Hematopoietic multipotent progenitor cell treated with erythropoietin and hydrocortisone succinate and interleukin-3 and kit ligand, for 17 days (in vitro differentiated cells): ENCODE measurements around the gene CAMSAP1.
A peak's percentile ranks its signal among the peaks of the same experiment; 100 is the strongest.

Source experiments
- DNase-seq: peaks from one replicate; pipeline ENCODE4 v3.0.0-alpha.2; 2015; ENCODE audit warnings: low spot score

CAMSAP1 gene

DNA sequence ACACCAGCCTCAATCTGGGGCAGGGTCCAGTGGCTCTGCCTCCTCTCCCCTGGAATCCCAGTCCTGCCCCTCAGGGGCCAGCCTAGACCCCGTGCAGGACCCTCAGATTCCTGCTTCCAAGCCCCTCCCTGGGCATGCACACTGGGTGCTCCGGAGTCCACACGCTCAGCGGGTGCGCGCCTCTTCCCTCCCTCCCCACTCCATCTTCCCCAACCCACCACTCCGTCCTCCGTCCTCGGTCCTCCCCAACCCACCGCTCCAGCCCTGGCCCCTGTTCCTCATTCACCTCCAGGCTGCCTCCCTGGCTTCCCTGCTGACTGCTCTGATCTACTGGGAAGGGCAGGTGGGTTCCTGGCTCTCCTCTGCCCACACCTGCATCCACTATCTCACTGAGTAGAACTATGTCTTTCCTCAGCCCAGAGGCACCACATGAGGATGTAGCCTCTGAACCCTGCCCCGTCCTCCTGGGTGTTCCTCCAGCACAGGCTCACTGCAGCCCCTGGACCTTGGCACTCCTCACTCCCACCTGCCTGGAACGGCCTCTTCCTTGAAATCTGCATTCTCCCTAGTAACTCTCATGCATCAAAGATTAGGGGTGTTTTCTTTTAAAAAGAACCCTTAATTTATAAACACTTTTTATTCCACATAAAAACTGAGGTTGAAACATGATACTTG, 92.8 kb downstream of the CAMSAP1 start:
- DNase-seq = no peak

- no peak for DNase-seq
Measured at GRCh38 chr9:135813671-135814290, 93.6 kb downstream of the CAMSAP1 start.

- DNase-seq = no peak
Measured at GRCh38 chr9:135812961-135813360, 94.4 kb downstream of the CAMSAP1 start.

DNA sequence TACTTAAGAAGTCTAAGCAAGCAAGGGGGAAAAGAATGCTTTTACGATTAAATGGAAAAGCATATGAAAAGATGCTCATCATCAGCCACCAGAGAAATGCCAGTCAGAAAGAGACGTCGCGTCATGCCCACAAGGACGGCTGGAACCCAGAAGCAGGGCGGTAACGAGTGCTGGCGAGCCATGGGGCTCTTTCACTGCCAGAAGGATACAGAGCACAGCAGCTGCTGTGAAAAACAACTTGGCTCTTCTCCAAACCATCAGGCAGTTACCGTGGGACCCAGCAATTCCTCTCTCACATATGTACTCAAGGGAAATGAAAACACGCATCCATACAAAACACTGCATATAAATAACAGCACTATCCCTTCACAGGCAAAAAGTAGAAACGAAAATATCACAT, 95.5 kb downstream of the CAMSAP1 start:
- no peak for DNase-seq

- DNase-seq = no peak
Measured at GRCh38 chr9:135810806-135811575, 96.4 kb downstream of the CAMSAP1 start.

DNA sequence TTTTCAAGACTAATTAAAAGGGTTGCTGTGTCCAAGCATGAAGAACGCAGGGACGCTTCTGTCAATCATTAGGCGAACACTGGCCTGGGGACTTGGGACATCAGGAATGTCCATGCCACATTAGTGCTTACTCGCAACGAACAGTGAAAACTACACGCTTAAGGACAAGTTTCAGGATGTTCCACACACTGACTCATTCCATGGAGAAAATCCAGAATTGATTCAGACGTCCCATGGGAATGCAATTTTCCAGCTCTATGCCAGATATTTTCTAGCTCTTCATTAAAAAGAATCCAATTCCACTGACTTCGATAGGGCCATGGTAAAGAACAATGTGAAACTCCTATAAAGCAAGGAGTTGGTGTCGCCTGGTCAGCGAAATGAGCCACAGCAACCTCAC, 98.2 kb downstream of the CAMSAP1 start:
- no peak for DNase-seq

DNA sequence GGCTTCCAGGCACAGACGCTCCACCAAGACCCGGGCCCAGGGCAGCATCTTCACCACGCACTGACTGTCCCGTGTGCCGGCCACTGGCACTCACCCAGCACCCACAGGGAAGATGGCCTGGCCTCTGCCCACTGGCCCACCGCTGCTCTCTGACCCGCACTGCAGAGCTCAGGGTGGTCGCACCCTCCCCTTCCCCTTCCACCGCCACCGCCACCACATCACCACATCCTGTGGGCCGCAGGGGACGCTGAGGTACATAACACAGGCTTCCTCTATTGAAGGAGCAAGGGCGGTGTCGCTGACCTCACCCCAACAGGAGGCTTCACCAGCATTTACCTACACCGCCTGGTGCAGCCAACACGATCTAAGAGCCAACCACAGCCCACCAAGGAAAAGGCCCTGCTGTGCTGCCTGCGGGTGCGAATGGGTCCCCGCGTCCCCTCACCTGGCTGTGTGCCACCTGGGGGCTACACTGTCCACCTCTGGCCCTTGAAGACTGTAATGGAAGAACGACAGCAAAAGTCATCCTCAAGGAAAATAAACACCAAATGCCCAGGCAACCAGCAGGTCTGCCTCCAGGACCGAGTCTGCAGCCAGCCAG, 101.8 kb downstream of the CAMSAP1 start:
- no peak for DNase-seq

GRCh38 chr9:135804581-135805421, 102.5 kb downstream of the CAMSAP1 start:
- DNase-seq = no peak

DNA sequence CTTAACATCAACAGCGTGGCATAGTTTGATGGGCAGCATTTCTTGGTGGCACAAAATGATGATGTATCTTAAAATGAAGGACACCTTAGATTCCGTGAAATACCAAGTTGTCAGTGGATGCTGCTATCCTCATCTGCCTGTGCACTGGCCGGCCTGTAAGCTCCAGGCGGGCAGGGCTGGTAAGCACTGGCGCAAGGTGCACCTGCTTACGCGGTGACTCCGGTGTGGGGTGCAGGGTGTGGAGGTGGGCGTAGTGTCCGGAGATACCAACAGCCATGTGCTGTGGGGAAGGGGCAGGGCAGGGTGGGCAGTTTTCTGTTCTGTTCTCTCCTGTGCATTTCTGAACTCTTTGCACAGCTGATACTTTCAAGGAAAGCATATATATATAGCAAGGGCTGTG, 103.9 kb downstream of the CAMSAP1 start:
- no peak for DNase-seq

DNA sequence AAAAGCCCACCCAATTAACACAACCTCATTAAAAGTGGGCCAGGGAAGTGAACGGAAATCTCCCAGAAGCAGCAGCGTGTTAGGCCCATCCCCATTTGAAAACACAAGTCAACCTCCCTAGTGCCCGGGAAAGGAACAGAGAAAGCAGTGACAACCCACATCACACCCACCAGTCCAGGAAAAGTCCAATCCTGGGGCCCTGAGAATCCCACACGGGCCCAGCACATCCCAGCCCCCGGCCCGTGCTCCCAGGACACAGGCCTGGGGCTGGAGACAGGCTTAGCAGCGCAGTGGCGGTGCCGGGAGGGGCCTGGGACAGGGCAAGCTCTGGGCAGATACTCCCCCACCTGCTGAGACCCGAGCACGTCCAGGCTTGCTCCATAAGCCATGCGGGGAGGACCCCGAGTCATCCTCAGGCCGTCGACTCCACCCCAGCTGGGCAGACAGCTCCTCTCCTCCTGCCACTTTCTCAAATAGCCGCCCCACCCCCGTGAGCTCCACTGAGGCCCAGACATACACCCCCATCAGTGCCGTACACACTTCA, 104.4 kb downstream of the CAMSAP1 start:
- DNase-seq = no peak

DNA sequence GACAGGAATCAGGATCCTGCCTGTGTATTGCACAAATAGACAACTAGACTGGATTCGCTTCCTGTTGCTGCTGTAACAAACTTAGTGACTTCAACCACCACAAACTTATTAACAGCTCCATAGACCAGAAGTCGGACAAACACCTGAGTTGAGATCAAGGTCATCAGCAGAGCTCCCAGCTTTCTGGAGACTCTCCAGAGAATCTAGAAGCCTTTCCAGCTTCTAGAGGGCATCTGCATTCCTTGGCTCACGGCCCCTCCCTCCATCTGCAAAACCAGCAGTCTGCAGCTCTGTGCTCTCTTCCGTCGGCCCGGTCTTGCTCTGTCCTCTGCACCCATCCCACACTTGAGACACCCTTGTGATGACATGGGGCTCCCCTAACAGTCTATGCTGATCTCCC, 106.3 kb downstream of the CAMSAP1 start:
- DNase-seq = no peak

DNA sequence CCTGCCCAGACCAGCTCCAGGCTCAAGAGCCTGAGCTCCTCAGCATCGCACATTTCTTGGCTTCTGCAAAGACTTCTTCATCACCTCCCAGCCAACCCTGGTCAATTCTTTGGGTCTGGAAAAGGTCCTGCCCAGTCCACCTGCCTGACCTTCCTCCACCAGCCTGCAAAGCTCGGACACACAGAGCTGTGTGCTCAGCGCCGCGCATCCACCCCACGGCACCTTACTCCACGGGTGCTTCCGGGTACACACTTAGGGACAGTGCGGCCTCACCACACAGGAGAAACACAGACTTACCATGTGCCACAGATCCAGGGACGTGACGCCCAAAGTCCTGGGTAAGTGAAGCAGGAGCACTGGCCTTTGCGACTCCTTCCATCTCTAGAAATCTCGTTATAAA, 108.1 kb downstream of the CAMSAP1 start:
- DNase-seq = no peak

- no peak for DNase-seq
Measured at GRCh38 chr9:135798263-135798585, 109.1 kb downstream of the CAMSAP1 start.

- DNase-seq = peak; percentile 9
Measured at GRCh38 chr9:135797507-135798262, 109.7 kb downstream of the CAMSAP1 start.

DNA sequence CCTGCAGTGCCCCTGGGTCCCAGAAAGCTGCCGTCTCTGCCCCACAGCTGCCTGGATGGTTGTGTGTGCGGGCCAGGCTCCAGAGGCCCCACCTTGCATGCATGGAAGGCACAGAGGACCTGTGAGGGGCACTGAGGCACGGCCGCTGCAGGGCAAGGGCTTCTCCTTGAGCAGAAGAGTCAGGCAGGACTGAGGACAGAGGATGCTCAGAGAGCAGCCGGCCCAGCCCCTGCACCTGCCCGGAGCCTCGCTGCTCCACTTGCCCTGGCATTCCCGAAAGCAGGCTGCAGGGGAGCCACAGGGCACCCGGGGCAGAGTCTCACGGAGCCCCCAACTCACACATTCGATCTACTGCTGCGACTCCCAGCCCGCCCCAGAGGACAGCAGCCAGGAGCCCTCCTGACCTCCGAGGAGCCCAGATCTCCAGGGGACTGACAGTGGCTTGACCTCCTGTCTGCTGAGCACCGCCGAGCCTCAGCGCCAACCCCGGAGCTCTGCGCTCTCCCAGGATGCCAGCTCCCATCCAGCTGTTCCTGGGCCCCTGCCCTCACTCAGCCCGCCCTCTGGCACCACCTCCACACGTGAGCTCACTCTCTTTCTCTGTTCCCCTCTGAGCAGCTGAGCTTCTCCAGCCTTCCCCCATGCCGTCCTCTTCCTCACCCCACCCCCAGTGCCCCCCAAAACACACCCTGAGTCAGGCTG, 110.4 kb downstream of the CAMSAP1 start:
- no peak for DNase-seq

DNA sequence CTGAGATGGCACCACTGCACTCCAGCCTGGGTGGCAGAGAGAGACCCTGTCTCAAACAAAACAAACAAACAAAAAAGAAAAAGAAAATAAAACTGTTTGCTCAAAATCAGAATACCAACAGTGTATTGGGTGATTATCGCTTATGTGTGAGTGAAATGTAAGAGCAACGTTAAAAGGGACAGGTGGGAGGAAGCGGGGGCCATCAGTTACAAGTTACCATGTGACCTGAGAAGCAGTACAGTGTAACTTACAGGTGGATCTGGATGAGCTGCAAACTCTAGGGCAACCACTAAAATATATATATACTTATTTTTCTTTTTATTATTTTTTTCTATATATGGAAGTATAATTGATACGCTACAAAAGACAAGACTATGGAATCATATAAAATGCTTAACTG, 112.0 kb downstream of the CAMSAP1 start:
- no peak for DNase-seq

DNA sequence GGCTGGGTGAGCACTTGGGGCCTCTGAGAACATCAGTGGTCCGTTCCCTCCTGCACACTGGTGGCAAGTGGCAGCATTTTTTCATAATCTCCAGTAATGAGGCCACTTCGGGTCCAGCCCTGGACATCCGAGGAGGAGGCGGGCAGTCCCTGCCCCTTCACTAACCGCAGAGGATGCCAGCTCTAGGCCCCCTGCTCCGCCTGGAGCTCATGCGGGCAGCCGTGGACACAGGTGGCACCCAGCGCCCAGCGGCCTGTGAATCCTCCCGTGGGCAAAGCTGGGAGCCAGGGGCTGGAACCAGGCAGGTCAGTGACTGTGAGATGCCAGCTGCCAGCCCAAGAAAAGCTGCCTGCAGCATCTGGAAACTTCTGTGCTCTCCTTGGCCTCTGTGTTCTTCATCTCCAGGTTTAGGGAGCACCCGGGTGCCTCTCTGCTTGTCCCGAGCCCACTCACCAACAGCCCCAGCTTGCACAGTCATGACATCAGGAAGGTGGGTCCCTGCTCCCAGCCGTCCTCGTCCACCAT, 112.9 kb downstream of the CAMSAP1 start:
- DNase-seq = no peak

- no peak for DNase-seq
Measured at GRCh38 chr9:135794057-135794335, 113.3 kb downstream of the CAMSAP1 start.

DNA sequence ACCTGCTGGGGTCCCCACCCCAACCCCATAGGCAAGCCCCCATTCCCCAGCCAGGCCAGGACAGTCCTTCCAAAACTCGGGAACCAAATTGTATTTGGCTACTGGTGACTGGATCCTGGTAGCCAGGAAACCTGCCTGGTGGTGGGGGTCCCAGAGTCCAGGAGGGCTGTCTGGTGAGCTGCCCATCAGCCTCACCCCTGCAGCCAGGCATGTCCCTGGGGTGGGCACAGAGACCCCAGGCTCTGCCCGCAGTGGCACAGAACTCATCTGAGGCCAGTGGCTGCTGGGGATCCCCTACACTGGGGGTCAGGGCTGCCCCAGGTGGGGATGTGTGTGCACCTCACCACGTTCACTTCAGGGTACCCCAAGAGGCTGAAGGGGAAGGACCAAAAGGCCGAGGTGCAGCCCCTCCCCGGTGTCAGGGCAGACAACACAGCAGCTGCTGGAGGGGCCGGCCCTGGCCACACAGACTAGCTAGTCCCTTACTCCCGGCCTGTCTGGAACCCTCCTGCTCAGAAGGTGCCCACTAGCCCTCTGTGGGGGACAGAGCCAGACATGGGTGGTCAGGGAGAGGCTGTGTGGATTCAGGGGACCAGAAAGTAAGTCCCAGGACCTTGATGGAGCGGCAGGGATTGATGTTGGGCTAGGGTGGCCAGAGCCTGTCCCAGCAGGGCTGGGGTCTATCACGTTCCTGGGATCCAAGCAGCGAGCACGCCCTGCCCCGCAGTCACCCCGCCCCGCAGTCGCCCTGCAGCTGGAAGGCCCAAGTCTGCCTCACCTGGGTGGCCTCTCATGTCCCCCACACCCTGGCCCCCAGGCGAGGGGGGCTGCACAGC, 113.9 kb downstream of the CAMSAP1 start:
- DNase-seq = no peak
